Measurements from ENCODE around the gene UBE4B. TPM values are rescaled to one million over a fixed set of nuclear protein-coding genes. Genes with fewer than 3 reads are reported as not detected.
"Not testable (repeated sequence)": the region's sequence is repeated elsewhere in the genome, so short reads cannot be mapped to it uniquely, and the experiment has no call there.

The UBE4B gene
- total RNA-seq: 16.4 and 20.7 TPM in 2 replicates

- DNase-seq (ENCODE audit: low read depth in 2 of 2): peak; percentile 93 to 99
Observed at GRCh38 chr1:10032590-10033358, at the start of gene UBE4B. Gene UBE4B (plus strand): TSS chr1:10032958. CDS start chr1:10033671, 713 bp downstream.

GRCh38 chr1:9984253-9984652 is 48.5 kb upstream of the UBE4B start:
- DNase-seq (ENCODE audit: low read depth in 2 of 2): no peak

- no peak for DNase-seq (ENCODE audit: low read depth in 2 of 2)
Observed at GRCh38 chr1:9985001-9985400, 47.8 kb upstream of the UBE4B start.

- DNase-seq (ENCODE audit: low read depth in 2 of 2): no peak
Observed at GRCh38 chr1:9989773-9990172, 43.0 kb upstream of the UBE4B start.

GRCh38 chr1:9990944-9991343 is 41.8 kb upstream of the UBE4B start:
- peak; percentile 60 to 83 for DNase-seq (ENCODE audit: low read depth in 2 of 2)

GRCh38 chr1:9992910-9993309 is 39.8 kb upstream of the UBE4B start:
- no peak for DNase-seq (ENCODE audit: low read depth in 2 of 2)

GRCh38 chr1:9993561-9994075 is 39.1 kb upstream of the UBE4B start:
- DNase-seq (ENCODE audit: low read depth in 2 of 2): no peak

GRCh38 chr1:9996624-9997582 is 35.9 kb upstream of the UBE4B start, which contains the start of gene RBP7:
Gene RBP7 (plus strand): TSS chr1:9997228. CDS start chr1:9997259, 31 bp downstream.
- DNase-seq (ENCODE audit: low read depth in 2 of 2): peak in 1 of 2 donors; percentile 13

- DNase-seq (ENCODE audit: low read depth in 2 of 2): no peak
Observed at GRCh38 chr1:10001016-10001665, 31.6 kb upstream of the UBE4B start.

- DNase-seq (ENCODE audit: low read depth in 2 of 2): not testable (repeated sequence)
Observed at GRCh38 chr1:10005248-10005647, 27.5 kb upstream of the UBE4B start.

GRCh38 chr1:10007169-10007568 is 25.6 kb upstream of the UBE4B start:
- DNase-seq (ENCODE audit: low read depth in 2 of 2): peak in 1 of 2 donors; percentile 44

GRCh38 chr1:10014016-10014415 is 18.7 kb upstream of the UBE4B start:
- no peak for DNase-seq (ENCODE audit: low read depth in 2 of 2)

- DNase-seq (ENCODE audit: low read depth in 2 of 2): no peak
Observed at GRCh38 chr1:10019561-10019960, 13.2 kb upstream of the UBE4B start.

- no peak for DNase-seq (ENCODE audit: low read depth in 2 of 2)
Observed at GRCh38 chr1:10020086-10020485, 12.7 kb upstream of the UBE4B start.

GRCh38 chr1:10020678-10021077 is 12.1 kb upstream of the UBE4B start:
- DNase-seq (ENCODE audit: low read depth in 2 of 2): not testable (repeated sequence)

GRCh38 chr1:10021992-10022391 is 10.8 kb upstream of the UBE4B start:
- not testable (repeated sequence) for DNase-seq (ENCODE audit: low read depth in 2 of 2)

GRCh38 chr1:10022656-10023055 is 10.1 kb upstream of the UBE4B start:
- no peak for DNase-seq (ENCODE audit: low read depth in 2 of 2)

GRCh38 chr1:10025354-10025753 is 7.4 kb upstream of the UBE4B start:
- no peak for DNase-seq (ENCODE audit: low read depth in 2 of 2)

- no peak for DNase-seq (ENCODE audit: low read depth in 2 of 2)
Observed at GRCh38 chr1:10027027-10027426, 5.7 kb upstream of the UBE4B start.

GRCh38 chr1:10028956-10029500 is 3.7 kb upstream of the UBE4B start:
- DNase-seq (ENCODE audit: low read depth in 2 of 2): not testable (repeated sequence)

GRCh38 chr1:10031461-10031860 is 1.3 kb upstream of the UBE4B start:
- peak in 1 of 2 donors; percentile 8 for DNase-seq (ENCODE audit: low read depth in 2 of 2)
